Vagina (tissue), 2 donors: ENCODE measurements around the gene HSPA12A.

Experiments
- POLR2A ChIP-seq, 2 donors: fragments of 450-650 bp; IDR thresholded peaks; one replicate each; pipeline ENCODE4 v1.6.1; 2017; ENCODE audit warnings: antibody characterized with exemption in 2 of 2, mild to moderate bottlenecking in 2 of 2, moderate library complexity in 2 of 2
- TF ChIP-seq, protein P1 (sequence below), 3 experiments: fragments of 450-650 bp in 2 of 3; fragments of 200-600 bp in 1 of 3; sonication (generic) in 1 of 3; IDR thresholded peaks; one replicate each; pipeline ENCODE4 v1.5.1; 2017 to 2019; ENCODE audit warnings: antibody characterized with exemption in 3 of 3, mild to moderate bottlenecking in 2 of 3, moderate library complexity in 2 of 3

DNA sequence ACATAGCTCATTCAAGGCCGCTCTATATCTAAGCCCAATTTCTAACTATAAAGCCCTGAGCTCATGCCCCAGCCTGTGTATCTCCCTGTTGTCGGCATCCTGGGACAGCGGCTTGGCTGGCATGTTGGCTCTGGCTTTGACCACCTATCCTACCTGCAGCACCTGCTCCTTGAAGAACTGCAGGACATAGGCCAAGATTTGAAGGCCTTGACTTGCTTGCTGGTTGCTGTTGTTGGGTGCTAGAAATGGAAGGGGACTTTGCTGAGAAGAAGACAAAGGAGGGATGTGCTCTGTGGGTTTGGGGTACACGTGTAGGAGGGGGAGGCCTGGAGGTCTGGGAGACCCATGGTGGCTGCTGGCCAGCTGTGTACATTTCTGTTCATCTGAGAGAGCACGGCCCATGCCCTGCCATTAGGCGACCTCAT, 110.5 kb downstream of the HSPA12A start:
- TF ChIP-seq POLR2A (IDR thresholded peaks at IDR 0.05), result no peak
- TF ChIP-seq, protein P1, sequence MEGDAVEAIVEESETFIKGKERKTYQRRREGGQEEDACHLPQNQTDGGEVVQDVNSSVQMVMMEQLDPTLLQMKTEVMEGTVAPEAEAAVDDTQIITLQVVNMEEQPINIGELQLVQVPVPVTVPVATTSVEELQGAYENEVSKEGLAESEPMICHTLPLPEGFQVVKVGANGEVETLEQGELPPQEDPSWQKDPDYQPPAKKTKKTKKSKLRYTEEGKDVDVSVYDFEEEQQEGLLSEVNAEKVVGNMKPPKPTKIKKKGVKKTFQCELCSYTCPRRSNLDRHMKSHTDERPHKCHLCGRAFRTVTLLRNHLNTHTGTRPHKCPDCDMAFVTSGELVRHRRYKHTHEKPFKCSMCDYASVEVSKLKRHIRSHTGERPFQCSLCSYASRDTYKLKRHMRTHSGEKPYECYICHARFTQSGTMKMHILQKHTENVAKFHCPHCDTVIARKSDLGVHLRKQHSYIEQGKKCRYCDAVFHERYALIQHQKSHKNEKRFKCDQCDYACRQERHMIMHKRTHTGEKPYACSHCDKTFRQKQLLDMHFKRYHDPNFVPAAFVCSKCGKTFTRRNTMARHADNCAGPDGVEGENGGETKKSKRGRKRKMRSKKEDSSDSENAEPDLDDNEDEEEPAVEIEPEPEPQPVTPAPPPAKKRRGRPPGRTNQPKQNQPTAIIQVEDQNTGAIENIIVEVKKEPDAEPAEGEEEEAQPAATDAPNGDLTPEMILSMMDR (IDR thresholded peaks at IDR 0.05), result no peak
